Suppressor macrophage treated with lipopolysaccharide for 4 hours (primary cell): ENCODE data around the gene PJVK.
"Not testable (repeated sequence)": the region's sequence is repeated elsewhere in the genome, so short reads cannot be mapped to it uniquely, and the experiment has no call there.

Experiments
- DNase-seq: peaks from one replicate; pipeline ENCODE4 v3.0.0-alpha.2; 2020

Gene PJVK, protein sequence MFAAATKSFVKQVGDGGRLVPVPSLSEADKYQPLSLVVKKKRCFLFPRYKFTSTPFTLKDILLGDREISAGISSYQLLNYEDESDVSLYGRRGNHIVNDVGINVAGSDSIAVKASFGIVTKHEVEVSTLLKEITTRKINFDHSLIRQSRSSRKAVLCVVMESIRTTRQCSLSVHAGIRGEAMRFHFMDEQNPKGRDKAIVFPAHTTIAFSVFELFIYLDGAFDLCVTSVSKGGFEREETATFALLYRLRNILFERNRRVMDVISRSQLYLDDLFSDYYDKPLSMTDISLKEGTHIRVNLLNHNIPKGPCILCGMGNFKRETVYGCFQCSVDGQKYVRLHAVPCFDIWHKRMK

DNA sequence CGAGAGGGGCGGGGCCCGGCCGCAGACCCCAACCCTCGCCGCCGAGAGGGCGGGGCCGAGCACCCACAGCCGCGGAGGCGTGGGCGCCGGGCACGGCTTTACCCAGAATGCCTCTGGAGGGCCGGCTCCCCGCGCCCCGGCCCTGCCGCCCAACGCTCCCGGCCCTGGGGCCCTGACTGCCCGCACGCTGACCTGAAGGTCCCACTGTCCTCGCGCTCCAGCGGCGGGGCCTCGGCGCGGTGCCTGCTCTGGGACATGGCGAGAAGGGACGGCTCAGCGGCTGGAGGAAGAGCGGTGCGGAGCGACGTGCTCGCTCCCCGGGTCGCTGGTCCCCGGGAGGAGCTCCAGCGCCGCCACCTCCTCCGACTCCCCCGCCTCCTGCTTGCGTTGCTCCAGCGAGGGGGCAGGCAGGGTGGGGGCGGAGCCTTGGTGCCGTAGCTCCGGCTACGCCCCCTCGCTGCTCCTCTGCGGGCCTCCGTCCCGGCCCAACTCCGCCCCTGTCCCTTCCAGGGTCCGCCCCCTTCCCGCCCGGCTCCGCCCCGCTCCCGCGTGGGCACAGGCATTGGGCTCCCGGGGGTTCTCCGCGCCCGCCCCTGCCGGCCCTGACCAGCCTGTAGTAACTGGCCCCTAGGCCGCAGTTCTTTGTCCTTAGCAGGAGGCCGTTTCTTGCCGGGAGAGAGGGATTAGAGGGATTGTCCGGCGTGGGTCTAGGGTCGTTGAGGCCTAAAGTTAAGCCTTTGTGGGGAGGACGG, at the start of gene PJVK, which contains the start of gene PRKRA:
Gene PJVK (plus strand): TSS at position 605 of the 752 bp plus-strand sequence. CDS start 2,032 bp downstream, outside the sequence.
Gene PRKRA (minus strand): TSS at position 402 of the 752 bp plus-strand sequence. CDS start 145 bp downstream, at position 257.
- DNase-seq: peak; percentile 99

DNA sequence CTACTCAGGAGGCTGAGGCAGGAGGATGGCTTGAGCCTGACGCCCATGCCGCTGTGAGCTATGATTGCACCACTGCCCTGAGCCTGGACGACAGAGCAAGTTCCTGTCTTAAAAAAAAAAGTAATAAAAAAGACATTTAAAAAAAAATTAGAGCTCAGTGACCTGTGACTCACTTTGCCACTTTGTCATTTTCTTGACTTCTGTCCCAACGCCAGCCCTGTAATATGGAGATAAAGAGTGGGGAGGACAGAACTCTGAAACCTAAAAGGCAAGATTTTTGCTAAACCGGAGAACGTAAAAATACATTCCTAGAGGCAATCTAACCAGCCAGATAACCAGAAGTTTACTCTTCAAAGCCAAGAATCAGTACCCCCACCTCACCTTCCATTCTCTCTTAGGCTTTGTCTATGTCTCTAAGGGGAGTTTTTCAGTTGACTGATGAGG, 49.2 kb upstream of the PJVK start:
- no peak for DNase-seq

GRCh38 chr2:178403671-178404306, 47.4 kb upstream of the PJVK start:
- no peak for DNase-seq

DNA sequence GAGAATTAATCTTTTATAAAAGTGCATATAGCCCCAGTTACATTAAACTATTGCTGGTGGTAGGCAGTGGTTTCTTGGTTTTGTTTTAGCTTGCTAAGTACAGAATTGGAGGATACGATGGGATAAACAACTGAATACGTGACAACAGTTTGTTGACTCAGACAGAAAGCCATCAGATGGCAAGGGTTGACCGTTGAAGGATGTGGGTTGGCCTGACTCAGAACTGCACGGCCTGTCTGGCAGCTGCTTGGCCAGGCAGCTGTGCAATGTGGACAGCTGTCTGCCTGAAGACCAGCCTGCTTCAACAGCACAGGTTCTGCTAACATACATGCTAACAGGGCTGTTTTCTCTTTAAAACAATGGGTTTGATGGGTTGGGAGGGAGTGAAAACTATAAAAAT, 46.8 kb upstream of the PJVK start:
- DNase-seq: peak; percentile 43

- no peak for DNase-seq
Measured at GRCh38 chr2:178409261-178409660, 41.9 kb upstream of the PJVK start.

DNA sequence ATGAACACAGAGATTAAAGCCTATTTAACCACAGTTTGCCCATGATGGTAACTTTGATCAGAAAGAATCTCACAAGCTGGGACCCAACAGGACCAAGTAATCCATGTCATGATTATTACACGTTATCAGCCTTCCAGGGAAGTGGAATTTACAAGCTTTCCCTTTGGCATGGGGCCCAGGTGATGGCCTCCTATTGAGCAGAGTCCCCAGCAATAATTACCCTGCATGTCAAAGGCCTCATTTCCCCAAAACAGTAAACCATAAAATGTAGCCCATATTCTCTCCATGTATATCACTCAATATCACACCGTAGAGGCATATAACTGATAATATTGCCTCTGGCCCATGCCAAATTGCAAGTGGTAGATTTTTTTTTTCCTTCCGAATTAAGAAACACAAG, 39.1 kb upstream of the PJVK start:
- DNase-seq: no peak

DNA sequence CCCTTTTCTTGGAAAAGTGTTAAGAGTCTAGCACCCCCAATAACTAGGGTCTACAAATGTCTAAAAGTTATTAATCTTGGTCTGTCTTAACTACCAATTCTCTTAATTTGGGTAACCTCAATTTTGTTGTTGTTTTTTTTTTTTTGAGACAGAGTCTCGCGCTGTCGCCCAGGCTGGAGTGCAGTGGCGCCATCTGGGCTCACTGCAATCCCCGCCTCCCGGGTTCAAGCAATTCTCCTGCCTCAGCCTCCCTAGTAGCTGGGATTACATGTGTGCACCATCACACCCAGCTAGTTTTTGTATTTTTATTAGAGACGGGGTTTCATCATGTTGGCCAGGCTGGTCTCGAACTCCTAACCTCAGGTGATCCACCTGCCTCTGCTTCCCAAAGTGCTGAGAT, 38.7 kb upstream of the PJVK start:
- not testable (repeated sequence) for DNase-seq

DNA sequence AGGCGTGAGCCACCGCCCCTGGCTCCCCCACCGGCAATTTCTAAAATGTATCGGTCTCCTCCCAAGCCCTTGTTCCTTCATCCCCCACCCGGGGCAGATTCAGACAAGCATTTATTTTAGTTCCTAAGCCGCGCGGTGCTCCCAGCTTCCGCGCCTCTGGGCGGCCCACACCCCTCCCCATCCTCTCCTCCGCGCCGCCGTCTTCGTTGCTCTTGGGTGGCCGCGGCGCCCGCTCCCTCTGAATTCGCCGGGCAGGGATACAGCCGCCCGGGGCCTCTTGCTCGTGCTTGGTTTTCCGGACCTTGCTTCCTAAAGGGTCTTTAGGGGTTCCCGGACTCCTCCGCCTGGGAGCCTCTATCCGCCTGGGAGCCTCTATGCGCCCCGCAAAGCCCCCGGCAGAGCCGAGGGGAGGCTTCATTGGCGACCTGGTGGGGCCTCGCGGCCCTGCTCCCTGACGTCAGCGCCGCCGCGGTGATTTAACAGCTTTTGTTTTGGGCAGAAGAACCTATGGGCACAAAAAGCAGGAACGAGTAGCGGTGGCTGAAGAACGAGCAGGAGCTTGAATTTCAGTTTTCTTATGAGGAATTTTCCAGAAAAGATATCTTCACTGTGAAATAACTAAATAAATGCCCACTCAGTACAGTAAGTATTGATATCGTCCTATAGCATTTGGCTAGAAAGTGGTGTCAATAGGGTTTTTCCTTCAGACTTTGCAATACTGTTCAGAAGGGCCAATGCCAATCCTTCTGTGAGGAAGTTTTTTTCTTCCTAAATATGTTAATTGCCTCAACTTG, 37.5 kb upstream of the PJVK start:
- peak; percentile 90 for DNase-seq

- DNase-seq: peak; percentile 97
Measured at GRCh38 chr2:178414266-178415247, 36.6 kb upstream of the PJVK start.

DNA sequence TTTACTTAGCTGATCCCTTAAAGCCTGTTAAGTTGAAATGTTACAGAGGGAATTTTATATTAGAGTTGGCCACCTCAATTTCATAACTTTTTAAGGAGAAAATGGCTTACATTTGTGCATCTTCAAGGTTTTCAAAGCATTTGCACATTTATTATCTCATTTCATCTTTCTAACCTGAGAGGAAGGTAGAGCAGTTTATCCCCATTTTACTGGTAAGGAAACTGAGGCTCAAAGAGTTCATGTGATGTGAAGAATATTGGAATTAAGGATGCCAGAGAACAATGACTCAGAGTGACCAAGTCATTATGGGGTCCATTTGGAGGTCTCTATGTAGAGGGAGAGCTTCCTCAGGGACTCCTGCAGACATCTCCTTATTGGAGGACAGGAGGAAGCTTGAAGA, 35.2 kb upstream of the PJVK start:
- DNase-seq: no peak

GRCh38 chr2:178417916-178418315, 33.3 kb upstream of the PJVK start:
- DNase-seq: no peak

DNA sequence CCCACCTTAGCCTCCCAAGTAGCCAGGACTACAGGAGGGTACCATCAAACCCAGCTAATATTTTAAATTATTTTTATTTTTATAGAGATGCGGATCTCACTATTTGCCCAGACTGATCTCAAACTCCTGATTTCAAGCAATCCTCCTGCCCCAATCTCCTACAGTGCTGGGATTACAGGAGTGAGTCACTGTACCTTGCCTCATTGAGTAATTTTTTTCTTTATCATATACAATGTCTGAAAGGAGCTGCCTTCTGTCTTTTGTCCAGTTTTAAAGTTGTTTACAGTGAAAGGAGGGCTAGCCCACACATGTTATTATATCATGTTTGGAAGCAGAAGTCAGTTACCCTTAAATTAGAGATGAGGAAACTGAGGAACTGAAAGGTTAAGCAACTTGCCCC, 32.8 kb upstream of the PJVK start:
- DNase-seq: no peak

DNA sequence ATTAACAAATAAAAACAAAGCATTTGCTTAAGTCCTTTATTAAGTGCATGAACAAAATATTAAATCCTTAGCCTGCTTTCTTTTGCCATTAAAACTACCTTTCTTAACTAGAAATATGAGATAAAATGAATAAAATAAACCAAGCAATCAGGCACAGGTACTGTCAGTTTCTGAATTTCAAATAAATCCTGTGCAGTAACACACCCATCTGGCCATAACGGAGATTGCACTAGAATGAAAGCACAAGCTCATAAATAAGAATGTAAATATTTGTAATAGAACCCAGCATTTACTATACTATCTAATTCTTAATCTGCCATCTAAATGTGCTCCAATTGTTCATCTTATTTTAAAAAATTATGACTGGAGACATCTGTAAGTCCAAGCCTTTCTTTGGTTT, 32.1 kb upstream of the PJVK start:
- peak; percentile 18 for DNase-seq

GRCh38 chr2:178420463-178420999, 30.6 kb upstream of the PJVK start:
- DNase-seq: no peak

DNA sequence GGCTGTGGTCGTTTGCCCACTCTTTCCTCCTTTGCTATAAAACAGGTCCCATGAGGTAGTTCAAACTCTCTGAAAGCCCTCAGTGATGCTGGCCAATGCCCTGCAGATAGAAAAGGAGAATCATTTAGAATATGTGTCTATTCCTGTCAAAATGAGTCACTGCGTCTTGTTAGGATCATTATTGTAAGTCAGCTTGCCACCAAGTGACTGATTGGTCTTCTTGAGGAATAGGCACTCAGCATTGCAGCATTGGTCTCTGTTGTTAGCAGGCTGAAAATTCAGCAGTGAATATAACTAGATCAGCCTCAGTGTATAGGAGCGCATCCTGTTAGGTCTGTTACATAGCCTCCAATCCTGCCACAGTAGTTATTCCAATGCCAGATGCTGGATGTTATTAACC, 29.1 kb upstream of the PJVK start:
- no peak for DNase-seq

DNA sequence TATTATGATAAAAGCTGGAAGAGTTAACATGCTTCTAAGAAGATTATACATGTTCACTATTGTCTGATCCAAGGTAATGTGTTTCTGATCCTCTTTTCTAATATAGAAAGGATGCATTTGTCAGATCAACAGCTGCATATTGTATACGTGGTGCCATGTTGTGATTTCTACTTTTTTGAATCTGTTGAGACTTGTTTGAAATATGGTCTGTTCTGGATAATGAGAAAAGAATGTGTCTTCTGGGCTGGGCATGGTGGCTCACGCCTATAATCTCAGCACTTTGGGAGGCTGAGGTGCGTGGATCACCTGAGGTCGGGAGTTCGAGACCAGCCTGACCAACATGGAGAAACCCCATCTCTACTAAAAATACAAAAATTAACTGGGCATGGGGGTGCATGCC, 27.4 kb upstream of the PJVK start:
- not testable (repeated sequence) for DNase-seq

GRCh38 chr2:178425255-178425827, 25.8 kb upstream of the PJVK start:
- no peak for DNase-seq

GRCh38 chr2:178426388-178426787, 24.8 kb upstream of the PJVK start:
- DNase-seq: no peak

- DNase-seq: no peak
Measured at GRCh38 chr2:178427458-178427857, 23.7 kb upstream of the PJVK start.

GRCh38 chr2:178428396-178428806, 22.8 kb upstream of the PJVK start:
- no peak for DNase-seq

- no peak for DNase-seq
Measured at GRCh38 chr2:178429336-178429735, 21.8 kb upstream of the PJVK start.
